ENCODE results near the gene GARIN3. TPM values are rescaled to one million over a fixed set of nuclear protein-coding genes. Genes with fewer than 3 reads are reported as not detected.

The GARIN3 gene
- total RNA-seq, 1 experiment from 2014 or later, result not detected

- DNase-seq, result no peak
- TF ChIP-seq CTCF (IDR thresholded peaks at IDR 0.05; ENCODE audit: unreplicated experiment), result no peak
- H3K4me1 Mint-ChIP-seq (ENCODE audit: low read depth, unreplicated experiment), result no peaks in the 10 kb centered on the region
- H3K36me3 Mint-ChIP-seq (ENCODE audit: insufficient read depth, unreplicated experiment), result no peaks in the 10 kb centered on the region
- no peak overlapping the region for H3K4me3 Mint-ChIP-seq (ENCODE audit: low read depth, unreplicated experiment)
- peaks cover 42% of the 10 kb centered on the region for H3K27me3 Mint-ChIP-seq (ENCODE audit: unreplicated experiment)
- BruUV-seq (replicated peaks), result no TSS peak
- H3K27ac Mint-ChIP-seq (ENCODE audit: unreplicated experiment), result no peak overlapping the region
- intact Hi-C loops (cut with micrococcal nuclease; ENCODE audit: unreplicated experiment), result no loop called here
- CTCF ChIA-PET, result interaction anchor here (0.5 to 1.1 kb wide), 2 partner anchors 17 to 21 kb away, joined by 3 to 5 read pairs; no protein-coding TSS in a partner anchor
- no peaks in the 10 kb centered on the region for H3K9me3 Mint-ChIP-seq (ENCODE audit: low read depth, unreplicated experiment)
Measured at GRCh38 chr5:157165668-157166067, 396 bp downstream of the GARIN3 start.

GRCh38 chr5:157165261-157165660 is 803 bp downstream of the GARIN3 start:
- no peak for TF ChIP-seq CTCF (IDR thresholded peaks at IDR 0.05; ENCODE audit: unreplicated experiment)
- peaks cover 41% of the 10 kb centered on the region for H3K27me3 Mint-ChIP-seq (ENCODE audit: unreplicated experiment)
- H3K4me1 Mint-ChIP-seq (ENCODE audit: low read depth, unreplicated experiment), result no peaks in the 10 kb centered on the region
- no peaks in the 10 kb centered on the region for H3K36me3 Mint-ChIP-seq (ENCODE audit: insufficient read depth, unreplicated experiment)
- intact Hi-C loops (cut with micrococcal nuclease; ENCODE audit: unreplicated experiment), result no loop called here
- no TSS peak for BruUV-seq (replicated peaks)
- DNase-seq, result no peak
- no peak overlapping the region for H3K27ac Mint-ChIP-seq (ENCODE audit: unreplicated experiment)
- CTCF ChIA-PET, result interaction anchor here (0.5 to 1.1 kb wide), 2 partner anchors 16 to 21 kb away, joined by 3 to 5 read pairs; no protein-coding TSS in a partner anchor
- H3K9me3 Mint-ChIP-seq (ENCODE audit: low read depth, unreplicated experiment), result no peaks in the 10 kb centered on the region
- H3K4me3 Mint-ChIP-seq (ENCODE audit: low read depth, unreplicated experiment), result no peak overlapping the region

GRCh38 chr5:157164521-157164920 is 1.5 kb downstream of the GARIN3 start:
- Mint-ChIP-seq H3K4me3 (ENCODE audit: low read depth, unreplicated experiment) (no peak overlapping the region), H3K9me3 (ENCODE audit: low read depth, unreplicated experiment) (no peaks in the 10 kb centered on the region), H3K4me1 (ENCODE audit: low read depth, unreplicated experiment) (no peaks in the 10 kb centered on the region), H3K27me3 (ENCODE audit: unreplicated experiment) (peaks cover 44% of the 10 kb centered on the region), H3K27ac (ENCODE audit: unreplicated experiment) (no peak overlapping the region), H3K36me3 (ENCODE audit: insufficient read depth, unreplicated experiment) (no peaks in the 10 kb centered on the region)
- no peak for TF ChIP-seq CTCF (IDR thresholded peaks at IDR 0.05; ENCODE audit: unreplicated experiment)
- DNase-seq, result no peak
- CTCF ChIA-PET, result no interaction called here
- no TSS peak for BruUV-seq (replicated peaks)
- intact Hi-C loops (cut with micrococcal nuclease; ENCODE audit: unreplicated experiment), result no loop called here

GRCh38 chr5:157162919-157163510 is 3.0 kb downstream of the GARIN3 start:
- DNase-seq, result no peak
- intact Hi-C loops (cut with micrococcal nuclease; ENCODE audit: unreplicated experiment), result no loop called here
- Mint-ChIP-seq H3K36me3 (ENCODE audit: insufficient read depth, unreplicated experiment) (no peaks in the 10 kb centered on the region), H3K27ac (ENCODE audit: unreplicated experiment) (no peak overlapping the region), H3K4me1 (ENCODE audit: low read depth, unreplicated experiment) (no peaks in the 10 kb centered on the region), H3K4me3 (ENCODE audit: low read depth, unreplicated experiment) (no peak overlapping the region), H3K9me3 (ENCODE audit: low read depth, unreplicated experiment) (no peaks in the 10 kb centered on the region), H3K27me3 (ENCODE audit: unreplicated experiment) (peaks cover 54% of the 10 kb centered on the region)
- CTCF ChIA-PET, result interaction anchor here (0.6 kb wide), 1 partner anchor 10 kb away, joined by 4 read pairs; no protein-coding TSS in a partner anchor
- BruUV-seq (replicated peaks), result no TSS peak
- TF ChIP-seq CTCF (IDR thresholded peaks at IDR 0.05; ENCODE audit: unreplicated experiment), result no peak

Data from Calu3 (cell line).